HG02884 (cell line): ENCODE results near the gene SNAP91.
A peak's percentile ranks its signal among the peaks of the same experiment; 100 is the strongest.
"Not testable (repeated sequence)": the region's sequence is repeated elsewhere in the genome, so short reads cannot be mapped to it uniquely, and the experiment has no call there.

ENCODE experiments used
- ATAC-seq: cut with Tn5 transposase; IDR thresholded peaks from one replicate; pipeline ENCODE4 v1.9.1; 2021; ENCODE audit warnings: mild to moderate bottlenecking, moderate library complexity; ENCODE audit not compliant: unreplicated experiment

SNAP91 gene

GRCh38 chr6:83708970-83709747, at the start of gene SNAP91:
TSS of gene SNAP91 (minus strand) at chr6:83709101. CDS start at chr6:83707927, 1,174 bp downstream.
- peak; percentile 36 for ATAC-seq

- ATAC-seq: no peak
Observed at GRCh38 chr6:83758533-83758932, 49.6 kb upstream of the SNAP91 start.

- no peak for ATAC-seq
Observed at GRCh38 chr6:83757021-83757420, 48.1 kb upstream of the SNAP91 start.

- ATAC-seq: no peak
Observed at GRCh38 chr6:83756565-83756964, 47.7 kb upstream of the SNAP91 start.

- ATAC-seq: not testable (repeated sequence)
Observed at GRCh38 chr6:83752375-83752774, 43.5 kb upstream of the SNAP91 start.

GRCh38 chr6:83741089-83741488, 32.2 kb upstream of the SNAP91 start:
- ATAC-seq: no peak

GRCh38 chr6:83735461-83735860, 26.6 kb upstream of the SNAP91 start:
- no peak for ATAC-seq

- ATAC-seq: no peak
Observed at GRCh38 chr6:83729871-83730270, 21.0 kb upstream of the SNAP91 start.

- no peak for ATAC-seq
Observed at GRCh38 chr6:83722876-83723275, 14.0 kb upstream of the SNAP91 start.

GRCh38 chr6:83717809-83718208, 8.9 kb upstream of the SNAP91 start:
- ATAC-seq: no peak

GRCh38 chr6:83711958-83712357, 3.1 kb upstream of the SNAP91 start:
- ATAC-seq: no peak

GRCh38 chr6:83709748-83710050, 798 bp upstream of the SNAP91 start:
- ATAC-seq: no peak

- ATAC-seq: peak; percentile 52
Observed at GRCh38 chr6:83708546-83708969, 343 bp downstream of the SNAP91 start.

- no peak for ATAC-seq
Observed at GRCh38 chr6:83707829-83708545, 914 bp downstream of the SNAP91 start.

GRCh38 chr6:83702749-83703148, 6.2 kb downstream of the SNAP91 start:
- ATAC-seq: no peak

- ATAC-seq: no peak
Observed at GRCh38 chr6:83702077-83702476, 6.8 kb downstream of the SNAP91 start.

GRCh38 chr6:83696674-83697073, 12.2 kb downstream of the SNAP91 start:
- no peak for ATAC-seq

GRCh38 chr6:83685481-83685880, 23.4 kb downstream of the SNAP91 start:
- ATAC-seq: no peak

- ATAC-seq: no peak
Observed at GRCh38 chr6:83677791-83678190, 31.1 kb downstream of the SNAP91 start.

- ATAC-seq: no peak
Observed at GRCh38 chr6:83637953-83638352, 70.9 kb downstream of the SNAP91 start.

- no peak for ATAC-seq
Observed at GRCh38 chr6:83636800-83637199, 72.1 kb downstream of the SNAP91 start.

- no peak for ATAC-seq
Observed at GRCh38 chr6:83633609-83634008, 75.3 kb downstream of the SNAP91 start.
